Measurements from ENCODE around the gene ZNF729. TPM values are rescaled to one million over a fixed set of nuclear protein-coding genes. Genes with fewer than 3 reads are reported as not detected.
A peak's percentile ranks its signal among the peaks of the same experiment; 100 is the strongest.

The ZNF729 gene
- total and polyA plus RNA-seq, 2 donors (not counting 1 experiment from before 2014, with no cell fraction given) = not detected

DNA sequence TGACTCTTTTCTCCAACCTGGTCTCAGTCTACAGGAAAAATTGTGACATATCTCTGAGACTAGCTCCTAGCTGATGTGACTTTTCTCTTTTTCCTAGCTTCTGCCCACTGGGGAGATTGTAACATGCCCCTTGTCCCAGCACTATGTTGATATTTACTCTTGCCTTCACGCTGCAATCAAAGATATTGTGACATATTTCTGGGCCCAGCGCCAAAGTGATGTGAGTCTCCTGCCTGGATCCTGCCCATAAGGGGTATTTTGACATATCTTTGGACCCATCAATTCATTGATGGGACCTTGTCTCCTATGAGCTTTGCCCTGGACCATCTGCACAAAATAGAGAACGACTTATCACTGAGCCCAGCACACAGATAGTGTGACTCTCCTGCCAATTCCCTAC lies 41.1 kb downstream of the ZNF729 start:
- H3K4me3 ChIP-seq (replicated peaks in 1 of 4; ENCODE audit: control extremely low read depth in 1 of 4, insufficient read depth in 1 of 4, low read depth in 3 of 4, low read length in 4 of 4) = no peak overlapping the region
- no peak overlapping the region for H3K27ac ChIP-seq (ENCODE audit: insufficient read depth, low read length)
- no peaks in the 10 kb centered on the region for H3K4me1 ChIP-seq (ENCODE audit: control insufficient read depth, extremely low read depth, insufficient read depth, low read length)
- H3K27me3 ChIP-seq (ENCODE audit: control insufficient read depth, insufficient read depth, low read length) = no peaks in the 10 kb centered on the region
- no peak overlapping the region for H3K9ac ChIP-seq (ENCODE audit: insufficient read depth, low read length)
- H3K36me3 ChIP-seq (ENCODE audit: control insufficient read depth, insufficient read depth, low read length) = no peaks in the 10 kb centered on the region
- TF ChIP-seq, protein P1, sequence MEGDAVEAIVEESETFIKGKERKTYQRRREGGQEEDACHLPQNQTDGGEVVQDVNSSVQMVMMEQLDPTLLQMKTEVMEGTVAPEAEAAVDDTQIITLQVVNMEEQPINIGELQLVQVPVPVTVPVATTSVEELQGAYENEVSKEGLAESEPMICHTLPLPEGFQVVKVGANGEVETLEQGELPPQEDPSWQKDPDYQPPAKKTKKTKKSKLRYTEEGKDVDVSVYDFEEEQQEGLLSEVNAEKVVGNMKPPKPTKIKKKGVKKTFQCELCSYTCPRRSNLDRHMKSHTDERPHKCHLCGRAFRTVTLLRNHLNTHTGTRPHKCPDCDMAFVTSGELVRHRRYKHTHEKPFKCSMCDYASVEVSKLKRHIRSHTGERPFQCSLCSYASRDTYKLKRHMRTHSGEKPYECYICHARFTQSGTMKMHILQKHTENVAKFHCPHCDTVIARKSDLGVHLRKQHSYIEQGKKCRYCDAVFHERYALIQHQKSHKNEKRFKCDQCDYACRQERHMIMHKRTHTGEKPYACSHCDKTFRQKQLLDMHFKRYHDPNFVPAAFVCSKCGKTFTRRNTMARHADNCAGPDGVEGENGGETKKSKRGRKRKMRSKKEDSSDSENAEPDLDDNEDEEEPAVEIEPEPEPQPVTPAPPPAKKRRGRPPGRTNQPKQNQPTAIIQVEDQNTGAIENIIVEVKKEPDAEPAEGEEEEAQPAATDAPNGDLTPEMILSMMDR (conservative IDR thresholded peaks at IDR 0.05 in 1 of 2, IDR thresholded peaks at IDR 0.05 in 1 of 2; ENCODE audit: low read depth in 1 of 2, low read length in 2 of 2) = no peak
- no peaks in the 10 kb centered on the region for H3K9me3 ChIP-seq (ENCODE audit: control insufficient read depth, insufficient read depth, low read depth, low read length)
- H3K4me2 ChIP-seq (ENCODE audit: extremely low read depth, insufficient read depth, low read length) = no peak overlapping the region
- H4K20me1 ChIP-seq (ENCODE audit: control insufficient read depth, extremely low read depth, insufficient read depth, low read length) = no peaks in the 10 kb centered on the region
- no peak overlapping the region for H2AFZ ChIP-seq (ENCODE audit: low read length)
- no peaks in the 10 kb centered on the region for H3K79me2 ChIP-seq (ENCODE audit: control insufficient read depth, insufficient read depth, low read length)
- no peak for DNase-seq (ENCODE audit: low read depth in 2 of 2)

DNA sequence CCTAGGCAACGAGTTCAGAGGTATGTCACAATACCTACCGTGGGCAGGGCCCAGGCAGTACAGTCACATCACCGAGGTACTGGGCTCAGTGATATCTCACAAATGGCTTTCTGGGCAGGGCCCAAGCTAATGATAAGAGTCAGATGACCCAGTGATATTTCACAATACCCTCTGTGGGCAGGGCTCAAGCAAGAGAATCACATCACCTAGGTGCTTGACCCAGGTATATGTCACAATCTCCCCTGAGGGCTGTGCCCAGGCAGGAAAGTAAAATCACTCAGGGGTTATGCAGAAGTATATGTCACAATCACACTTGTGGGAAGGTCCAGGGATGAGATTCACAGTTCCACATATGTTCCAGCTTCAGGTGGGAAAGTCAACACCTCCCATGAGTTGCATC lies 45.3 kb downstream of the ZNF729 start:
- TF ChIP-seq EZH2 (IDR thresholded peaks at IDR 0.05; ENCODE audit: low read length, missing control alignments) = no peak
- TF ChIP-seq, protein P1 (conservative IDR thresholded peaks at IDR 0.05 in 1 of 2, IDR thresholded peaks at IDR 0.05 in 1 of 2; ENCODE audit: low read depth in 1 of 2, low read length in 2 of 2) = no peak
- Histone ChIP-seq H2AFZ (ENCODE audit: low read length) (no peak overlapping the region), H3K9ac (ENCODE audit: insufficient read depth, low read length) (no peak overlapping the region), H3K27me3 (ENCODE audit: control insufficient read depth, insufficient read depth, low read length) (no peaks in the 10 kb centered on the region), H3K4me1 (ENCODE audit: control insufficient read depth, extremely low read depth, insufficient read depth, low read length) (no peaks in the 10 kb centered on the region), H3K4me3 (replicated peaks in 1 of 4; ENCODE audit: control extremely low read depth in 1 of 4, insufficient read depth in 1 of 4, low read depth in 3 of 4, low read length in 4 of 4) (no peak overlapping the region), H3K79me2 (ENCODE audit: control insufficient read depth, insufficient read depth, low read length) (no peaks in the 10 kb centered on the region), H4K20me1 (ENCODE audit: control insufficient read depth, extremely low read depth, insufficient read depth, low read length) (no peaks in the 10 kb centered on the region), H3K36me3 (ENCODE audit: control insufficient read depth, insufficient read depth, low read length) (no peaks in the 10 kb centered on the region), H3K9me3 (ENCODE audit: control insufficient read depth, insufficient read depth, low read depth, low read length) (no peaks in the 10 kb centered on the region), H3K4me2 (ENCODE audit: extremely low read depth, insufficient read depth, low read length) (no peak overlapping the region), H3K27ac (ENCODE audit: insufficient read depth, low read length) (no peak overlapping the region)
- DNase-seq (ENCODE audit: low read depth in 2 of 2) = no peak

DNA sequence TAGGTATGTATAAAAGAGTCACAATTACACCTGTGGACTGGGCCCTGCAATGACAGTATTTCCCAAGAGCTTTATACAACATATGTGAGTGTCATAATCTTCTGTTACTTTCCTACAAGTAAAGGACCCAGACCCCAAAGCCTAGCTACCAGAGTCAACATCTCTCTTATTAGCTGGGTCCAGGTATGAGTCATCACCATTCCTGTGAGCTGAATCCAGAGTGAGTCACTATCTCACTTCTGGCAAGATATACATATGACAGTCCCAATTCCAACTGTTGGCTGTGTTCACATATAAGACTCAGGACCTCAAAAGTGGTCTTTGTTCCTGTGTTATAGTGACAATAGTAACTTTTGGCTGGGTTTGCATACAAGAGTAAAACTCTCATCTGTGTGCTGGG lies 46.7 kb downstream of the ZNF729 start:
- H3K79me2 ChIP-seq (ENCODE audit: control insufficient read depth, insufficient read depth, low read length) = no peaks in the 10 kb centered on the region
- H3K9me3 ChIP-seq (ENCODE audit: control insufficient read depth, insufficient read depth, low read depth, low read length) = no peaks in the 10 kb centered on the region
- H3K4me2 ChIP-seq (ENCODE audit: extremely low read depth, insufficient read depth, low read length) = no peak overlapping the region
- DNase-seq (ENCODE audit: low read depth in 2 of 2) = peak in 1 of 2 donors; percentile 9
- H3K9ac ChIP-seq (ENCODE audit: insufficient read depth, low read length) = no peak overlapping the region
- no peak overlapping the region for H3K27ac ChIP-seq (ENCODE audit: insufficient read depth, low read length)
- no peaks in the 10 kb centered on the region for H3K27me3 ChIP-seq (ENCODE audit: control insufficient read depth, insufficient read depth, low read length)
- H3K4me3 ChIP-seq (replicated peaks in 1 of 4; ENCODE audit: control extremely low read depth in 1 of 4, insufficient read depth in 1 of 4, low read depth in 3 of 4, low read length in 4 of 4) = no peak overlapping the region
- no peaks in the 10 kb centered on the region for H3K4me1 ChIP-seq (ENCODE audit: control insufficient read depth, extremely low read depth, insufficient read depth, low read length)
- H2AFZ ChIP-seq (ENCODE audit: low read length) = no peak overlapping the region
- no peaks in the 10 kb centered on the region for H3K36me3 ChIP-seq (ENCODE audit: control insufficient read depth, insufficient read depth, low read length)
- H4K20me1 ChIP-seq (ENCODE audit: control insufficient read depth, extremely low read depth, insufficient read depth, low read length) = no peaks in the 10 kb centered on the region
- TF ChIP-seq EZH2 (IDR thresholded peaks at IDR 0.05; ENCODE audit: low read length, missing control alignments) = no peak
- TF ChIP-seq, protein P1 (conservative IDR thresholded peaks at IDR 0.05 in 1 of 2, IDR thresholded peaks at IDR 0.05 in 1 of 2; ENCODE audit: low read depth in 1 of 2, low read length in 2 of 2) = no peak
